NT2/D1 (cell line): ENCODE measurements around the gene RPL18.

Source experiments
- SUZ12 ChIP-seq: IDR thresholded peaks from 2 replicates; pipeline ENCODE4 v1.6.1; 2011; ENCODE audit not compliant: insufficient read length, insufficient read depth; ENCODE audit errors: extremely low read depth
- ZNF274 ChIP-seq: IDR thresholded peaks from 2 replicates; pipeline ENCODE4 v1.6.1; 2011; ENCODE audit warnings: mild to moderate bottlenecking, low read depth, low read length

GRCh38 chr19:48627201-48627864, 8.4 kb upstream of the RPL18 start:
- TF ChIP-seq SUZ12 (no peak), ZNF274 (no peak)
